GM12801 (cell line): ENCODE measurements around the gene RELL2.

Experiments
- TF ChIP-seq, protein P1 (sequence below): IDR thresholded peaks from one replicate; pipeline ENCODE4 v1.5.1; 2011; ENCODE audit warnings: control low read depth; ENCODE audit not compliant: insufficient read length; ENCODE audit errors: extremely low read depth

RELL2 gene

DNA sequence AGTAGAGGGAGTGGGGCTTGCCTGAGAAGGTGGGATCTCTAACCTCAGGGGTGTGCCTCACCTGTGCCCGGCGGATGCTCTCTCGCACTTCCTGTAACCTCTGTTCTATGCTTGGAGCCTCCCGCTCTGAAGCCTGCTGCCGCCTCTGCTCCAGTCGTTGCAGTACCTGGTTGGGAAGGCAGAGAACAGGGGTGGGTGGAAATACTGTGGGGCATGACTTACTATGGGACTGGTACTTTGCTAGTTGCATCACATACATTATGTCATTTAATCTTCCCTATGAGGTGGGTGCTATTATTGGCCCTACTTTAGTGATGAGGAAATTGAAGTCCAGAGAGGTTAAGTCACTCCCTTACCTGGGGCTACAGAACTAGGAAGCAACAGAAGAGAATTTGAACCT lies 9.2 kb downstream of the RELL2 start:
- TF ChIP-seq, protein P1, sequence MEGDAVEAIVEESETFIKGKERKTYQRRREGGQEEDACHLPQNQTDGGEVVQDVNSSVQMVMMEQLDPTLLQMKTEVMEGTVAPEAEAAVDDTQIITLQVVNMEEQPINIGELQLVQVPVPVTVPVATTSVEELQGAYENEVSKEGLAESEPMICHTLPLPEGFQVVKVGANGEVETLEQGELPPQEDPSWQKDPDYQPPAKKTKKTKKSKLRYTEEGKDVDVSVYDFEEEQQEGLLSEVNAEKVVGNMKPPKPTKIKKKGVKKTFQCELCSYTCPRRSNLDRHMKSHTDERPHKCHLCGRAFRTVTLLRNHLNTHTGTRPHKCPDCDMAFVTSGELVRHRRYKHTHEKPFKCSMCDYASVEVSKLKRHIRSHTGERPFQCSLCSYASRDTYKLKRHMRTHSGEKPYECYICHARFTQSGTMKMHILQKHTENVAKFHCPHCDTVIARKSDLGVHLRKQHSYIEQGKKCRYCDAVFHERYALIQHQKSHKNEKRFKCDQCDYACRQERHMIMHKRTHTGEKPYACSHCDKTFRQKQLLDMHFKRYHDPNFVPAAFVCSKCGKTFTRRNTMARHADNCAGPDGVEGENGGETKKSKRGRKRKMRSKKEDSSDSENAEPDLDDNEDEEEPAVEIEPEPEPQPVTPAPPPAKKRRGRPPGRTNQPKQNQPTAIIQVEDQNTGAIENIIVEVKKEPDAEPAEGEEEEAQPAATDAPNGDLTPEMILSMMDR: no peak

DNA sequence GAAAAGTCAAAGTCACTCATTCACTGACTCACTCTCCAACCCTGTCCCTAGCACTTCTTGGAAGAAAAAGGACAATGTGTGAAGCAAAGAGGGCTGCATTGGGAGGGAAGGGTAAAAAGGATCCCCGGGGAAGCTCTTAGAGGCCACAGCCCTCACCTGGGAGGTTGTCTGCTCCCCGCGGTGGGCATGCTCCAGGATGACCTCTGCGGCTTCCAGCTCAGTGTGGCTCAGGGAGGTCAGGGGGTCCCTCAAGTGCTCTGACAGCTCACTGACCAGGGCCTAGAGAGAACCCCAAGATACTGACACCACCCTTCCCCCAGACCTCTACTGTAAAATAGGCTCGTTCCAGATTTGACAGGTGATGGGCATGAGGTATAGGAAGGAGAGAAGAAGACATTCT lies 10.4 kb downstream of the RELL2 start:
- TF ChIP-seq, protein P1: no peak

DNA sequence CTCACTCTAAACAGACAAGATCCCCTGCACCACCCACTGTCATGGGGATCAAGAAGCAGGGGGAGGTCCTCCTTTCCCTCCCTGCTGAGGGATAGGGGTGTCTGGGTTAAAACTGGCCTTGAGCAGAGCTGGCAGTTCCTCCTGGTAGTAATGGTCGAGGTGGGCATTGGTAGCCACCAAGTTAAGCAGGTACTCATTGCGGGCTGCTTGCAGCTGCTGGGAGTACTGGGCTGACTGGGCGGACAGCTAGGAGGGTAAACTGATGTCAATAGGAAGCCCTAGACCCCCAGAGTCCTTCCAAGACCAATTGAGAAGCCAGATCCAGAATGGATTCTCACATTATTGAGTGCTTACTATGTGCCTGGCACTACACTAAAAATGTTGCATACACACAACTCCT lies 11.1 kb downstream of the RELL2 start:
- TF ChIP-seq, protein P1: no peak

DNA sequence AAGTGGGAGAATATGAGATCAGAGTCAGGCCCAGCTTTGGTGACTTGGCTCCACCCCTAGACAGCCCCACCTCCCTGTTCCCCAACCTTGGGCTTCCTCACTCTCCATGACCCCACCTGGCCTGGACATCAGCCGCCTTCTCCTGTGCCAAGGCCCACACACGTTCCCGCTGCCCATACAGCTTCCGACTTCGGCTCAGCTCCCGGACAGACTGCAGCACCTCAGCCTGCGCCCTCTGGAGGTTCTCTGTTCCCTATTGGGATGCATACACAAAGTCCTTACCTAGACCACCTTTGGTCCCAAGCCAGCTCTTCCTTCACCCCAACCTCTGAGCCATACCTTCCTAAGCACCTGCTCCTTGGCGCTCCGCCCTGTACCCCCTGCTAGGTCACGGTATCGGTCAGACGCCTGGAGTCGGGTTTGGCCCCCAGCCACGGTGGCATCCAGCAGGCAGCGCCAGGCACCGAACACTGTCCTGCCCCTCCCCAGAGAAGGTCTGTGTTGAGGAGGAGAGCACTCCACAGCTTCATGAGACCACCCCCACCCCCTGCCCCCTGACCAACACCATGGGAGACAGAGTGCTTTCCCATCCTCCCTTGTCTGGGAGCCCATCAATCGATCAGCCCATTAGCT lies 12.4 kb downstream of the RELL2 start:
- TF ChIP-seq, protein P1: no peak

DNA sequence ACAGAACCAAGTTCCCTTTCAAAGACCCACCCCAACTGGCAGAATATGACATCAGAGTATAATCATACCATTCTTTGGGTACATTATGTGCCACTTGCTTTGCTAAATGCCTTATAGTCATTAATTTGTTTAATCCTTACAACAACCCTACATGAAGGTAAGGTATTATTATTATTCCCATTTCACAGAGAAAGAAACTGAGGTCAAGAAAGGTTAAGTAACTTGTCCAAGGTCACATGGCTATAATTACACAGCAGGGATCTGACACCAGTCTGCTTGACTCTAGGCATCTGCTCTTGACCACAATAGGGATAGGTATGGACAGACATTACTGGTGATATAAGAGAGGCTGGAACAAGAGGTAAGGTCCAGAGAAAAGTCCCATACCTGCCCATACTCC lies 13.2 kb downstream of the RELL2 start:
- TF ChIP-seq, protein P1: no peak

DNA sequence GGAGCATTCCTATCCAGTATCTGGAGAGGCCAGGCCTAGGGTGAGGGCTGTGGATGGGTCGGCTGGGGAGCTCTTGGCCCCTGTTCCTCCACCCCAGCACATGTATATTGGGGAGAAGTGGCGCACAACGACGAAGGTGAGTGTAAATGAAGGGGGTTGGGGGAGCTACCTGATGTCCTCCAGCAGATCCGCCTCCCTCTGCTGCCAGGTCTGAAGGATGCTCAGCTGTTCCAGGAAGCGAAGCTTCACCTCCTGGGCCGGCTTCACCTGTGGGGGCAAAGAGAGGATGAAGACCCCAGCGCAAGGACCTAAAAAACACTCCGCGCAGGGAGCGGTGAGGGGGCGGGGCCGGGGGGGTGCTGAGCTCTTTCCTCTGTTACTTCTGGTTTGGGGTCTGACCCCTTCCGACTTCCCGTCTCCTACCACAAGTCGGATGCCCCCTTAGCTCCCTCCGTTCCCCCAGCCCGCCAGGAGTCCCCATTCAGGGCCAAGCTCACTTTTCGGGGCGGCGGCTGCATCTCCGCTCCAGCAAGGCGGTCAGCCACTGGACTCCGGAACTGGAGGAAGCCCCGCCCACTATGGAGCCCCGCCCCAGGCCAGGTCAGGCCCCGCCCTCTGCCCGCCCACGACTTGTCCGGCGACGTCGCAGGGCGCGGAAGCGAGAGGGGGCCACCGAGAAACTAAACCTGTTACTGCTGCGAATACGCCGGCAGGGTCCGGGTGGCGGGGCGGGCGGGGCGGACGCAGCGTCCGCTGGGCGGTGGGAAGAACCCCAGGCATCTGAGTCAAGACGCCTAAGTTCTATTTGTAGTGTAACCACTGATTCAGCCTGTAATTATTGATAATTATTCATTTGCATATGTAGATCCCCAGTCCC lies 14.3 kb downstream of the RELL2 start, which contains the start of gene FCHSD1:
Gene FCHSD1 (minus strand): TSS at position 568 of the 877 bp plus-strand sequence. CDS start 50 bp downstream, at position 518.
- TF ChIP-seq, protein P1: no peak

DNA sequence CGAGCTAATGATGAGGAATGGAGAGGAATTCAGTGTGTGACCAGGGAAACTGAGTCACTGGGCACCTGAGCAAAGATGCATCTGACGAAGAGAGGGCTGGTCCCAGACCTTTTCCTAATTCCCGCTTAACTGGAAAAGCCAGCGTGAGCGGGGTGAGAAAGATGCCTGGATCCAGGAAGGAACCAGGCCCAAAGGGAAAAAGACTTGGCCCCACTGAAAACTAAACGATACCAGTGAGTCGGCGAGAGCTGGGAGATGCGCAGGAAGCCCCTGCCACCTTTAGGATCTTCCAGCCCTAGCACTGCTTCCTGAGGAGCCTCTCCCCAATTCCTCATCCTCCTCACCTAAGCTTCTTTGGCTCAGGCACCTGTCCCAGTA lies 14.9 kb downstream of the RELL2 start:
- TF ChIP-seq, protein P1: no peak
